Midbrain (tissue), 1 donor: ENCODE results near the gene DIP2C.
A peak's percentile ranks its signal among the peaks of the same experiment; 100 is the strongest.
"Not testable (repeated sequence)": the region's sequence is repeated elsewhere in the genome, so short reads cannot be mapped to it uniquely, and the experiment has no call there.

ENCODE experiments used
- DNase-seq: peaks from one replicate; lab custom pipeline; 2025; lab: John Stamatoyannopoulos, UW

The DIP2C gene

GRCh38 chr10:535952-536351 lies 153.5 kb downstream of the DIP2C start:
- DNase-seq = no peak

GRCh38 chr10:535051-535450 lies 154.4 kb downstream of the DIP2C start:
- no peak for DNase-seq

- no peak for DNase-seq
Observed at GRCh38 chr10:534047-534566, 155.4 kb downstream of the DIP2C start.

- no peak for DNase-seq
Observed at GRCh38 chr10:533611-534010, 155.9 kb downstream of the DIP2C start.

GRCh38 chr10:533186-533585 lies 156.3 kb downstream of the DIP2C start:
- no peak for DNase-seq

GRCh38 chr10:532331-532730 lies 157.1 kb downstream of the DIP2C start:
- not testable (repeated sequence) for DNase-seq

GRCh38 chr10:531541-531940 lies 157.9 kb downstream of the DIP2C start:
- no peak for DNase-seq

- no peak for DNase-seq
Observed at GRCh38 chr10:530717-531116, 158.8 kb downstream of the DIP2C start.

- DNase-seq = no peak
Observed at GRCh38 chr10:529468-530230, 159.8 kb downstream of the DIP2C start.

- DNase-seq = no peak
Observed at GRCh38 chr10:528173-529165, 161.0 kb downstream of the DIP2C start.

GRCh38 chr10:527416-527815 lies 162.1 kb downstream of the DIP2C start:
- DNase-seq = no peak

- DNase-seq = no peak
Observed at GRCh38 chr10:526651-527312, 162.7 kb downstream of the DIP2C start.

GRCh38 chr10:525565-526315 lies 163.7 kb downstream of the DIP2C start:
- no peak for DNase-seq

GRCh38 chr10:523925-524324 lies 165.5 kb downstream of the DIP2C start:
- no peak for DNase-seq

- DNase-seq = no peak
Observed at GRCh38 chr10:522350-522749, 167.1 kb downstream of the DIP2C start.

GRCh38 chr10:521261-522250 lies 167.9 kb downstream of the DIP2C start:
- DNase-seq = peak; percentile 60

GRCh38 chr10:520402-520787 lies 169.1 kb downstream of the DIP2C start:
- DNase-seq = no peak

GRCh38 chr10:519716-520401 lies 169.6 kb downstream of the DIP2C start:
- no peak for DNase-seq

GRCh38 chr10:519055-519715 lies 170.3 kb downstream of the DIP2C start:
- no peak for DNase-seq
